HG03045 (cell line): ENCODE measurements around the gene GIGYF2.
"Not testable (repeated sequence)": the region's sequence is repeated elsewhere in the genome, so short reads cannot be mapped to it uniquely, and the experiment has no call there.

Experiments
- ATAC-seq: cut with Tn5 transposase; IDR thresholded peaks from one replicate; pipeline ENCODE4 v1.9.1; 2021; ENCODE audit warnings: mild to moderate bottlenecking, moderate library complexity; ENCODE audit not compliant: unreplicated experiment

The GIGYF2 gene

GRCh38 chr2:232697059-232697806 is at the start of gene GIGYF2:
TSS of gene GIGYF2 (plus strand) at chr2:232697331. CDS start at chr2:232735198, 37,867 bp downstream.
- ATAC-seq = peak; percentile 80

- no peak for ATAC-seq
Observed at GRCh38 chr2:232649033-232649432, 48.1 kb upstream of the GIGYF2 start.

- no peak for ATAC-seq
Observed at GRCh38 chr2:232652505-232652851, 44.7 kb upstream of the GIGYF2 start.

- no peak for ATAC-seq
Observed at GRCh38 chr2:232653441-232653840, 43.7 kb upstream of the GIGYF2 start.

GRCh38 chr2:232655392-232655791 is 41.7 kb upstream of the GIGYF2 start:
- ATAC-seq = no peak

- ATAC-seq = no peak
Observed at GRCh38 chr2:232658217-232658785, 38.8 kb upstream of the GIGYF2 start.

- no peak for ATAC-seq
Observed at GRCh38 chr2:232659359-232659758, 37.8 kb upstream of the GIGYF2 start.

GRCh38 chr2:232662486-232663260 is 34.5 kb upstream of the GIGYF2 start:
- no peak for ATAC-seq

GRCh38 chr2:232666051-232666805 is 30.9 kb upstream of the GIGYF2 start:
- no peak for ATAC-seq

- ATAC-seq = no peak
Observed at GRCh38 chr2:232667989-232668583, 29.0 kb upstream of the GIGYF2 start.

- ATAC-seq = no peak
Observed at GRCh38 chr2:232668805-232669444, 28.2 kb upstream of the GIGYF2 start.

- no peak for ATAC-seq
Observed at GRCh38 chr2:232672588-232672987, 24.5 kb upstream of the GIGYF2 start.

GRCh38 chr2:232674491-232674890 is 22.6 kb upstream of the GIGYF2 start:
- ATAC-seq = no peak

- ATAC-seq = no peak
Observed at GRCh38 chr2:232675381-232675780, 21.8 kb upstream of the GIGYF2 start.

- no peak for ATAC-seq
Observed at GRCh38 chr2:232680006-232680405, 17.1 kb upstream of the GIGYF2 start.

- ATAC-seq = no peak
Observed at GRCh38 chr2:232681527-232681926, 15.6 kb upstream of the GIGYF2 start.

- no peak for ATAC-seq
Observed at GRCh38 chr2:232683368-232683767, 13.8 kb upstream of the GIGYF2 start.

GRCh38 chr2:232685391-232685790 is 11.7 kb upstream of the GIGYF2 start:
- not testable (repeated sequence) for ATAC-seq

GRCh38 chr2:232687382-232688160 is 9.6 kb upstream of the GIGYF2 start:
- no peak for ATAC-seq

GRCh38 chr2:232688201-232688600 is 8.9 kb upstream of the GIGYF2 start:
- no peak for ATAC-seq
